IMR-90 (cell line): ENCODE results near the gene CRTAC1. TPM values are rescaled to one million over a fixed set of nuclear protein-coding genes. Genes with fewer than 3 reads are reported as not detected.

Source experiments
- ATAC-seq: fragments of 200-7000 bp; cut with Tn5 transposase; 2 replicates; pipeline ENCODE4 v1.9.1; 2020; ENCODE audit warnings: low read depth, mild to moderate bottlenecking, moderate library complexity
- BruUV-seq: library from RNA; stranded (reverse); fragments of 400-500 nt; replicated peaks from 2 replicates; lab custom pipeline; 2021; lab: Mats Ljungman, UMichigan
- CTCF ChIA-PET: fragments of 300-600 bp; formaldehyde crosslinking; extraction: SDS; loops from one replicate; lab custom pipeline; 2021; ENCODE audit warnings: antibody characterized with exemption; lab: Yijun Ruan, JAX
- POLR2A ChIA-PET: fragments of 300-600 bp; sonication (Branson Sonifier 250); formaldehyde crosslinking; loops from one replicate; lab custom pipeline; 2022; ENCODE audit warnings: antibody characterized with exemption; ENCODE audit not compliant: unreplicated experiment; lab: Charles Lee
- DNase-seq: peaks from one replicate; pipeline ENCODE4 v3.0.0; 2013
- H2AFZ ChIP-seq: replicated peaks from 2 replicates; pipeline ENCODE3; 2013; ENCODE audit warnings: low read length, mild to moderate bottlenecking; ENCODE audit not compliant: poor library complexity
- H2AK5ac ChIP-seq: 2 replicates; pipeline ENCODE4 v1.6.1; 2013; ENCODE audit warnings: low read depth, low read length, inconsistent platforms
- H2AK9ac ChIP-seq: replicated peaks from 2 replicates; pipeline ENCODE3; 2013; ENCODE audit warnings: mild to moderate bottlenecking, low read depth, low read length, moderate library complexity; ENCODE audit not compliant: poor library complexity
- H2BK120ac ChIP-seq: 2 replicates; pipeline ENCODE4 v1.6.1; 2013; ENCODE audit warnings: low read depth, low read length, inconsistent platforms
- H2BK15ac ChIP-seq: 3 replicates; pipeline ENCODE4 v1.6.1; 2013; ENCODE audit warnings: low read depth, low read length, inconsistent platforms
- H2BK20ac ChIP-seq: 2 replicates; pipeline ENCODE4 v1.6.1; 2013; ENCODE audit warnings: low read depth, mild to moderate bottlenecking, inconsistent platforms, low read length, moderate library complexity
- H2BK5ac ChIP-seq: 2 replicates; pipeline ENCODE4 v1.6.1; 2013; ENCODE audit warnings: mild to moderate bottlenecking, low read depth, low read length, inconsistent platforms; ENCODE audit not compliant: poor library complexity, severe bottlenecking
- H3K14ac ChIP-seq: replicated peaks from 2 replicates; pipeline ENCODE4 v1.6.1; 2013; ENCODE audit warnings: low read depth, low read length, inconsistent platforms
- H3K18ac ChIP-seq: 2 replicates; pipeline ENCODE4 v1.6.1; 2013; ENCODE audit warnings: low read depth, low read length, control low read depth
- H3K23ac ChIP-seq: 2 replicates; pipeline ENCODE4 v1.6.1; 2013; ENCODE audit warnings: low read depth, low read length, inconsistent platforms
- H3K27ac ChIP-seq: 2 replicates; pipeline ENCODE4 v1.5.1; 2013; ENCODE audit warnings: mild to moderate bottlenecking, control low read depth, low read length; ENCODE audit not compliant: insufficient read depth
- H3K27me3 ChIP-seq: 2 replicates; pipeline ENCODE4 v1.6.1; 2013; ENCODE audit warnings: low read length; ENCODE audit not compliant: control insufficient read depth, insufficient read depth
- H3K36me3 ChIP-seq: 2 replicates; pipeline ENCODE4 v1.6.1; 2013; ENCODE audit warnings: low read length, mixed read lengths; ENCODE audit not compliant: control insufficient read depth, insufficient read depth
- H3K4ac ChIP-seq: 2 replicates; pipeline ENCODE4 v1.6.1; 2013; ENCODE audit warnings: low read depth, low read length, inconsistent platforms
- H3K4me1 ChIP-seq: 2 replicates; pipeline ENCODE4 v1.6.1; 2013; ENCODE audit warnings: low read length, mixed read lengths; ENCODE audit not compliant: control insufficient read depth, insufficient read depth
- H3K4me2 ChIP-seq: 2 replicates; pipeline ENCODE4 v1.6.1; 2013; ENCODE audit warnings: low read depth, mild to moderate bottlenecking, control low read depth, low read length, moderate library complexity
- H3K4me3 ChIP-seq: 2 replicates; pipeline ENCODE4 v1.5.1; 2013; ENCODE audit warnings: low read depth, mild to moderate bottlenecking, control low read depth, low read length, moderate library complexity; ENCODE audit not compliant: insufficient read depth
- H3K56ac ChIP-seq: 2 replicates; pipeline ENCODE4 v1.6.1; 2013; ENCODE audit warnings: low read length, inconsistent platforms; ENCODE audit not compliant: insufficient read depth; ENCODE audit errors: extremely low read depth
- H3K79me1 ChIP-seq, 2 experiments: 2 replicates each; pipeline ENCODE4 v1.6.1; 2013; ENCODE audit warnings: low read length in 2 of 2, inconsistent platforms in 1 of 2, low read depth in 1 of 2
- H3K9ac ChIP-seq: 2 replicates; pipeline ENCODE4 v1.6.1; 2013; ENCODE audit warnings: low read depth, low read length, control low read depth
- H3K9me1 ChIP-seq: 2 replicates; pipeline ENCODE4 v1.6.1; 2013; ENCODE audit warnings: low read length, inconsistent platforms; ENCODE audit not compliant: insufficient read depth
- H3K9me3 ChIP-seq: 2 replicates; pipeline ENCODE4 v1.6.1; 2013; ENCODE audit warnings: low read length; ENCODE audit not compliant: control insufficient read depth, insufficient read depth
- H4K20me1 ChIP-seq: 2 replicates; pipeline ENCODE4 v1.6.1; 2013; ENCODE audit warnings: low read length, inconsistent platforms; ENCODE audit not compliant: insufficient read depth
- H4K5ac ChIP-seq: 2 replicates; pipeline ENCODE4 v1.6.1; 2013; ENCODE audit warnings: mild to moderate bottlenecking, low read depth, low read length, control low read depth
- H4K8ac ChIP-seq, 2 experiments: 2 replicates each; pipeline ENCODE4 v1.6.1; 2013; ENCODE audit warnings: low read depth in 2 of 2, low read length in 2 of 2, control low read depth in 1 of 2, inconsistent platforms in 1 of 2
- H4K91ac ChIP-seq: 2 replicates; pipeline ENCODE4 v1.6.1; 2013; ENCODE audit warnings: low read depth, low read length, inconsistent platforms; ENCODE audit not compliant: insufficient read depth
- BHLHE40 ChIP-seq: fragments of 150-350 bp; IDR thresholded peaks from 2 replicates; pipeline ENCODE4 v1.6.1; 2016; ENCODE audit warnings: mild to moderate bottlenecking, low read depth, low read length
- CEBPB ChIP-seq: IDR thresholded peaks from 2 replicates; pipeline ENCODE4 v1.6.1; 2012; ENCODE audit warnings: low read depth, low read length, improper control_type of control experiment
- CHD1 ChIP-seq: IDR thresholded peaks from 2 replicates; pipeline ENCODE4 v1.6.1; 2012; ENCODE audit warnings: low read depth, low read length, improper control_type of control experiment
- MAFK ChIP-seq: IDR thresholded peaks from 2 replicates; pipeline ENCODE4 v1.6.1; 2012; ENCODE audit warnings: low read depth, low read length, improper control_type of control experiment
- MAZ ChIP-seq: IDR thresholded peaks from 2 replicates; pipeline ENCODE4 v1.6.1; 2012; ENCODE audit warnings: low read depth, mild to moderate bottlenecking, low read length, improper control_type of control experiment, moderate library complexity, borderline replicate concordance
- NFE2L2 ChIP-seq: fragments of 150-350 bp; IDR thresholded peaks from 2 replicates; pipeline ENCODE4 v1.6.1; 2016; ENCODE audit warnings: low read depth, mild to moderate bottlenecking, low read length
- SMC3 ChIP-seq: fragments of 150-350 bp; IDR thresholded peaks from 2 replicates; pipeline ENCODE4 v1.6.1; 2016; ENCODE audit warnings: low read depth, mild to moderate bottlenecking, antibody characterized with exemption, low read length, moderate library complexity
- WGBS, 2 experiments: methylation state at CpG; one replicate each; pipeline versions ENCODE4 v1.1.5 to v1.1.7; 2013; ENCODE audit warnings: missing lambda C conversion rate in 2 of 2; ENCODE audit not compliant: insufficient read length in 1 of 2; ENCODE audit errors: extremely low coverage in 2 of 2; 5-methylcytosine and 5-hydroxymethylcytosine counted together
- dilution Hi-C: fragments of 300-500 bp; cut with HindIII; formaldehyde crosslinking; loops from one replicate; pipeline ENCODE4 v1.14.3; 2018; ENCODE audit warnings: low sequenced_read_pairs; ENCODE audit not compliant: unreplicated experiment
- in situ Hi-C: fragments of 300-500 bp; cut with MboI; formaldehyde crosslinking; loops from 3 replicates; pipeline ENCODE4 v1.14.3; 2019; ENCODE audit warnings: low sequenced_read_pairs, inconsistent platforms, mixed read lengths
- intact Hi-C: fragments of 100-400 bp; cut with micrococcal nuclease; formaldehyde crosslinking; loops from 2 replicates; pipeline ENCODE4 v1.10.0; 2022
- polyA plus RNA-seq, 3 experiments: library from polyadenylated mRNA; depleted of rRNA; stranded (reverse); fragments of >200 nt; gene quantifications; 2 replicates each; pipeline ENCODE4 v1.2.3, GENCODE V29; 2012; ENCODE audit warnings: low replicate concordance in 1 of 3
- total RNA-seq: library from RNA; depleted of rRNA; stranded (reverse); fragments of >200 nt; gene quantifications from 2 replicates; pipeline ENCODE4 v1.2.3, GENCODE V29; 2012

Gene CRTAC1
- total and polyA plus RNA-seq, 2 of the 4 experiments (the other 2 are of a cell fraction): not detected

DNA sequence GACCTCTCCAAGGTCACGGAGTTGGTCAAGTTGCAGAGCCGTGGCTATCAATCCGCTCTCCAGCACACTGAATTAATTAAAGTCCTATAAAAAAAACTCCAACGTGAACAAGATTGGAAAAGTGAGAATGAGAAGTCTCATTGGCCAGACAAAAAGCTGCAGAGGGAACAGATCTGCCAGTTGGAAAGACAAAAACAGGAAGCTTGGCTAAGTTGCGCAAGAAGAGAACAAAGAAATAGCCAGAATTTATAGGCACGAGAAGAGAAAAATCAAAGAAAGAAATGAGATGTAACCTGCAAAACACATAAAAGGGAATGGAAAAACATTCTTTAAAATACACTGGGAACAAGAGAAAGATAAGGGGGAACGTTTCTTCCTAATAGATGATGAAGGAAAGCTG, 45.7 kb upstream of the CRTAC1 start:
- no peak overlapping the region for H2BK5ac ChIP-seq
- ATAC-seq (no peak), DNase-seq (no peak)
- dilution Hi-C loops: no loop called here
- H3K4me2 ChIP-seq: no peak overlapping the region
- H3K14ac ChIP-seq: no peak overlapping the region
- no peaks in the 10 kb centered on the region for H3K9me1 ChIP-seq
- no peak for TF ChIP-seq CHD1
- TF ChIP-seq SMC3: no peak
- peak; percentile 71 for TF ChIP-seq CEBPB
- no peak for TF ChIP-seq MAZ
- no peak for TF ChIP-seq BHLHE40
- no peak for TF ChIP-seq NFE2L2
- TF ChIP-seq MAFK: no peak
- H2AK5ac ChIP-seq: no peak overlapping the region
- 0 out of 2 replicates have a peak, but pooled peaks cover 1% of the 10 kb centered on the region for H3K27me3 ChIP-seq
- in situ Hi-C loops: no loop called here
- no peaks in the 10 kb centered on the region for H3K79me1 ChIP-seq
- H2AFZ ChIP-seq: no peak overlapping the region
- no CpG with 5 or more reads among the region's 7 CpGs for WGBS, 2 experiments
- H3K36me3 ChIP-seq: no peaks in the 10 kb centered on the region
- no peak overlapping the region for H3K18ac ChIP-seq
- H2BK20ac ChIP-seq: no peak overlapping the region
- no peak overlapping the region for H2BK120ac ChIP-seq
- no peak overlapping the region for H3K9ac ChIP-seq
- no peak overlapping the region for H3K27ac ChIP-seq
- no peak overlapping the region for H3K4ac ChIP-seq
- H4K8ac ChIP-seq: no peak overlapping the region
- no peak overlapping the region for H3K23ac ChIP-seq
- no TSS peak for BruUV-seq
- H2BK15ac ChIP-seq: no peak overlapping the region
- POLR2A ChIA-PET: no interaction called here
- no peaks in the 10 kb centered on the region for H3K4me1 ChIP-seq
- no peak overlapping the region for H2AK9ac ChIP-seq
- no peaks in the 10 kb centered on the region for H3K9me3 ChIP-seq
- CTCF ChIA-PET: interaction anchor here (0.9 kb wide), 1 partner anchor 31 kb away, joined by 3 read pairs; no protein-coding TSS in a partner anchor
- no peak overlapping the region for H3K4me3 ChIP-seq
- intact Hi-C loops: no loop called here
- no peak overlapping the region for H4K91ac ChIP-seq
- H4K5ac ChIP-seq: no peak overlapping the region
- no peak overlapping the region for H3K56ac ChIP-seq
- no peaks in the 10 kb centered on the region for H4K20me1 ChIP-seq
